Stomach (tissue), 9 donors: ENCODE data around the gene TAF13. TPM values are rescaled to one million over a fixed set of nuclear protein-coding genes. Genes with fewer than 3 reads are reported as not detected.

Experiments used
- DNase-seq, 2 donors: peaks; one replicate each; pipeline versions ENCODE4 v3.0.0 to v3.0.0-alpha.2; 2013 to 2019
- H3K27ac ChIP-seq, 5 donors: fragments of 200-600 bp in 4 of 5; sonication (generic) in 4 of 5; one replicate each; pipeline ENCODE4 v1.5.1; 2013 to 2019; ENCODE audit warnings: mild to moderate bottlenecking in 1 of 5, moderate library complexity in 1 of 5
- H3K27me3 ChIP-seq, 3 donors: fragments of 200-600 bp; sonication (generic); one replicate each; pipeline ENCODE4 v1.5.1; 2017 to 2019; ENCODE audit warnings: mixed run types in 1 of 3
- H3K36me3 ChIP-seq, 4 donors: fragments of 200-600 bp; sonication (generic); 1 replicate in 3 of 4; 2 replicates in 1 of 4; pipeline ENCODE4 v1.5.1; 2016 to 2019
- H3K4me1 ChIP-seq, 4 donors: fragments of 200-600 bp; sonication (generic); one replicate each; pipeline ENCODE4 v1.5.1; 2016 to 2019
- H3K4me3 ChIP-seq, 4 donors: fragments of 200-600 bp; sonication (generic) in 3 of 4; one replicate each; pipeline ENCODE4 v1.5.1; 2016 to 2019; ENCODE audit warnings: mild to moderate bottlenecking in 1 of 4
- H3K9me3 ChIP-seq, 4 donors: fragments of 200-600 bp; sonication (generic); one replicate each; pipeline ENCODE4 v1.5.1; 2016 to 2019
- CTCF ChIP-seq, 7 experiments: fragments of 450-650 bp in 4 of 7; fragments of 200-600 bp in 3 of 7; sonication (generic) in 3 of 7; IDR thresholded peaks; one replicate each; pipeline ENCODE4 v1.5.1; 2016 to 2019; ENCODE audit warnings: antibody characterized with exemption in 7 of 7, control low read depth in 2 of 7, mild to moderate bottlenecking in 1 of 7
- EP300 ChIP-seq: sonication (generic); formaldehyde crosslinking; IDR thresholded peaks from one replicate; pipeline ENCODE4 v1.6.1; 2017; ENCODE audit warnings: antibody characterized with exemption
- POLR2A ChIP-seq, 4 donors: fragments of 450-650 bp; IDR thresholded peaks; one replicate each; pipeline ENCODE4 v1.6.1; 2016; ENCODE audit warnings: antibody characterized with exemption in 4 of 4, control low read depth in 2 of 4, mild to moderate bottlenecking in 1 of 4, moderate library complexity in 1 of 4
- POLR2AphosphoS5 ChIP-seq, 3 donors: sonication (generic); formaldehyde crosslinking; IDR thresholded peaks; one replicate each; pipeline ENCODE4 v1.6.1; 2016; ENCODE audit warnings: antibody characterized with exemption in 3 of 3
- WGBS, 5 donors: extraction: QIAGEN DNeasy Blood & Tissue Kit in 3 of 5; methylation state at CpG; one replicate each; pipeline versions ENCODE4 v1.1.5 to v1.1.7; 2013 to 2018; 5-methylcytosine and 5-hydroxymethylcytosine counted together
- intact Hi-C: fragments of 100-400 bp; cut with DNase I; formaldehyde crosslinking; loops from one replicate; pipeline ENCODE4 v1.15.1; 2023; ENCODE audit warnings: low total_unique reads
- polyA plus RNA-seq, 3 donors: library from polyadenylated mRNA; stranded (reverse); fragments of 200-250 nt; gene quantifications; one replicate each; pipeline ENCODE4 v1.2.3, GENCODE V29; 2013
- total RNA-seq, 5 donors: library from RNA; depleted of rRNA; stranded (reverse); fragments of >200 nt; gene quantifications; one replicate each; pipeline versions ENCODE4 v1.1.0 to v1.2.3, GENCODE V29; 2014 to 2016
- donor health status: healthy with polysubstance abuse.
- donor health status: Bipolar disorder and iron deficiency.
- donor health status: healthy.

TAF13 gene
- total and polyA plus RNA-seq, 8 donors, result 3.5 to 69.9 (median 36.0) TPM

GRCh38 chr1:109065137-109065536 is 10.7 kb downstream of the TAF13 start:
- Histone ChIP-seq H3K9me3 (no peaks in the 10 kb centered on the region), H3K4me1 (peaks cover 0 to 9% (median 4%) of the 10 kb centered on the region in 4 donors), H3K36me3 (peaks cover 18 to 80% (median 76%) of the 10 kb centered on the region in 4 donors), H3K27ac (no peak overlapping the region), H3K4me3 (no peak overlapping the region), H3K27me3 (no peaks in the 10 kb centered on the region)
- DNase-seq, result no peak
- TF ChIP-seq POLR2AphosphoS5 (IDR thresholded peaks at IDR 0.05), result no peak
- TF ChIP-seq EP300, result no peak
- no peak for TF ChIP-seq POLR2A (IDR thresholded peaks at IDR 0.05)
- no peak for TF ChIP-seq CTCF (IDR thresholded peaks at IDR 0.05)
- intact Hi-C loops, result no loop called here
- WGBS, 5 donors, result 79 to 100% (median 98%) methylated on average over 3 of the region's 3 CpGs

- WGBS, 5 donors, result 77 to 87% (median 82%) methylated on average over 4 of the region's 4 CpGs
- Histone ChIP-seq H3K27me3 (no peaks in the 10 kb centered on the region), H3K4me1 (peaks cover 0 to 8% (median 0%) of the 10 kb centered on the region in 4 donors), H3K4me3 (no peak overlapping the region), H3K9me3 (no peaks in the 10 kb centered on the region), H3K27ac (peak overlapping the region in 2 of 5 donors; percentile 0 to 12), H3K36me3 (peaks cover 6 to 43% (median 40%) of the 10 kb centered on the region in 4 donors)
- DNase-seq, result no peak
- intact Hi-C loops, result no loop called here
- TF ChIP-seq EP300 (no peak), CTCF (IDR thresholded peaks at IDR 0.05) (no peak), POLR2A (IDR thresholded peaks at IDR 0.05) (no peak), POLR2AphosphoS5 (IDR thresholded peaks at IDR 0.05) (no peak)
Observed at GRCh38 chr1:109061183-109061582, 14.6 kb downstream of the TAF13 start.

GRCh38 chr1:109060707-109061106 is 15.1 kb downstream of the TAF13 start:
- Histone ChIP-seq H3K27me3 (no peaks in the 10 kb centered on the region), H3K4me1 (peaks cover 0 to 8% (median 0%) of the 10 kb centered on the region in 4 donors), H3K27ac (peak overlapping the region in 2 of 5 donors; percentile 0 to 12), H3K36me3 (peaks cover 6 to 39% (median 36%) of the 10 kb centered on the region in 4 donors), H3K4me3 (no peak overlapping the region), H3K9me3 (no peaks in the 10 kb centered on the region)
- intact Hi-C loops, result no loop called here
- 41 to 64% (median 57%) methylated on average over 7 of the region's 7 CpGs for WGBS, 5 donors
- peak in 1 of 2 donors; percentile 49 for DNase-seq
- TF ChIP-seq CTCF (IDR thresholded peaks at IDR 0.05), result no peak
- no peak for TF ChIP-seq POLR2A (IDR thresholded peaks at IDR 0.05)
- no peak for TF ChIP-seq POLR2AphosphoS5 (IDR thresholded peaks at IDR 0.05)
- no peak for TF ChIP-seq EP300

DNA sequence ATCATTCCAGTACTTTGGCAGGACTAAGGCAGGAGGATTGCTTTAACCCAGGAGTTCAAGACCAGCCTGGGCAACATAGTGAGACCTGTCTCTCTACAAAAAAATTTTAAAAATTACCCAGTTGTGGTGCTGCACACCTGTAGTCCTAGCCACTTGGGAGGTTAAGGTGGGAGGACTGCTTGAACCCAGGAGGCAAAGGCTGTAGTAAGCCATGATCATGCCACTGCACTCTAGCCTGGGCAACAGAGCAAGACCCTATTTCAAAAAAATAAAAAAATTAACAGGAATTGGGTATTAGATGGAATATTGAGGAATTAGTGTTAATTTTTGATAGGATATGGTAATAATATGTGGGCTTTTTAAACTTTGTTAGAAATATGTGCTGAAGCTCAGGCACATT is 16.8 kb downstream of the TAF13 start:
- no peak overlapping the region for H3K27ac ChIP-seq
- DNase-seq, result no peak
- H3K4me1 ChIP-seq, result peaks cover 0 to 8% (median 0%) of the 10 kb centered on the region in 4 donors
- no peak overlapping the region for H3K4me3 ChIP-seq
- no peak for TF ChIP-seq EP300
- TF ChIP-seq CTCF (IDR thresholded peaks at IDR 0.05), result no peak
- TF ChIP-seq POLR2AphosphoS5 (IDR thresholded peaks at IDR 0.05), result no peak
- no peaks in the 10 kb centered on the region for H3K27me3 ChIP-seq
- H3K9me3 ChIP-seq, result no peaks in the 10 kb centered on the region
- peaks cover 0 to 22% (median 19%) of the 10 kb centered on the region in 4 donors for H3K36me3 ChIP-seq
- intact Hi-C loops, result no loop called here
